ENCODE data around the gene MMP23B. TPM values are rescaled to one million over a fixed set of nuclear protein-coding genes. Genes with fewer than 3 reads are reported as not detected.

The MMP23B gene
- total RNA-seq, 4 donors from 2014 or later = 1.7 to 3.1 (median 2.9) TPM

DNA sequence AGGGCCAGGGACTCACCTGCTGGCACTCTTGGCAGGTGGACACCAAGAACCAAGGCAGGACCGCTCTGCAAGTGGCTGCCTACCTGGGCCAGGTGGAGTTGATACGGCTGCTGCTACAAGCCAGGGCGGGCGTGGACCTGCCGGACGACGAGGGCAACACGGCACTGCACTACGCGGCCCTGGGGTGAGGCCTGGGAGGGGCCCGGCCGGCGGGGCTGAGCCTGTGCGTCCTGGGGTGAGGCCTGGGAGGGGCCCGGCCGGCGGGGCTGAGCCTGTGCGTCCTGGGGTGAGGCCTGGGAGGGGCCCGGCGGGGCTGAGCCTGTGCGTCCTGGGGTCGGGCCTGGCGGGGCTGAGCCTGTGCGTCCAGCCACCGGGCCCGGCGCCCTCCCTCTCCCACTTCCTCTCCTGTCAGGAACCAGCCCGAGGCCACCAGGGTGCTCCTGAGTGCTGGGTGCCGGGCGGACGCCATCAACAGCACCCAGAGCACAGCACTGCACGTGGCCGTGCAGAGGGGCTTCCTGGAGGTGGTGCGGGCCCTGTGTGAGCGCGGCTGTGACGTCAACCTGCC lies 4.6 kb upstream of the MMP23B start:
- TF ChIP-seq POLR2A (IDR thresholded peaks at IDR 0.05) = no peak
- no peak for TF ChIP-seq POLR2AphosphoS5 (IDR thresholded peaks at IDR 0.05)
- TF ChIP-seq, protein P1, sequence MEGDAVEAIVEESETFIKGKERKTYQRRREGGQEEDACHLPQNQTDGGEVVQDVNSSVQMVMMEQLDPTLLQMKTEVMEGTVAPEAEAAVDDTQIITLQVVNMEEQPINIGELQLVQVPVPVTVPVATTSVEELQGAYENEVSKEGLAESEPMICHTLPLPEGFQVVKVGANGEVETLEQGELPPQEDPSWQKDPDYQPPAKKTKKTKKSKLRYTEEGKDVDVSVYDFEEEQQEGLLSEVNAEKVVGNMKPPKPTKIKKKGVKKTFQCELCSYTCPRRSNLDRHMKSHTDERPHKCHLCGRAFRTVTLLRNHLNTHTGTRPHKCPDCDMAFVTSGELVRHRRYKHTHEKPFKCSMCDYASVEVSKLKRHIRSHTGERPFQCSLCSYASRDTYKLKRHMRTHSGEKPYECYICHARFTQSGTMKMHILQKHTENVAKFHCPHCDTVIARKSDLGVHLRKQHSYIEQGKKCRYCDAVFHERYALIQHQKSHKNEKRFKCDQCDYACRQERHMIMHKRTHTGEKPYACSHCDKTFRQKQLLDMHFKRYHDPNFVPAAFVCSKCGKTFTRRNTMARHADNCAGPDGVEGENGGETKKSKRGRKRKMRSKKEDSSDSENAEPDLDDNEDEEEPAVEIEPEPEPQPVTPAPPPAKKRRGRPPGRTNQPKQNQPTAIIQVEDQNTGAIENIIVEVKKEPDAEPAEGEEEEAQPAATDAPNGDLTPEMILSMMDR (IDR thresholded peaks at IDR 0.05) = no peak
- no peak for TF ChIP-seq EP300 (IDR thresholded peaks at IDR 0.05)
- Histone ChIP-seq H3K4me3 (peak overlapping the region; percentile 49), H3K27me3 (peaks cover 30% of the 10 kb centered on the region), H3K4me1 (peaks cover 59% of the 10 kb centered on the region), H3K27ac (peak overlapping the region; percentile 42), H3K9me3 (no peaks in the 10 kb centered on the region), H3K36me3 (peaks cover 9% of the 10 kb centered on the region)
- DNase-seq (ENCODE audit: low spot score in 2 of 2) = peak in 1 of 2 donors; percentile 74
- 40% methylated on average over 1 of the region's 37 CpGs for WGBS

DNA sequence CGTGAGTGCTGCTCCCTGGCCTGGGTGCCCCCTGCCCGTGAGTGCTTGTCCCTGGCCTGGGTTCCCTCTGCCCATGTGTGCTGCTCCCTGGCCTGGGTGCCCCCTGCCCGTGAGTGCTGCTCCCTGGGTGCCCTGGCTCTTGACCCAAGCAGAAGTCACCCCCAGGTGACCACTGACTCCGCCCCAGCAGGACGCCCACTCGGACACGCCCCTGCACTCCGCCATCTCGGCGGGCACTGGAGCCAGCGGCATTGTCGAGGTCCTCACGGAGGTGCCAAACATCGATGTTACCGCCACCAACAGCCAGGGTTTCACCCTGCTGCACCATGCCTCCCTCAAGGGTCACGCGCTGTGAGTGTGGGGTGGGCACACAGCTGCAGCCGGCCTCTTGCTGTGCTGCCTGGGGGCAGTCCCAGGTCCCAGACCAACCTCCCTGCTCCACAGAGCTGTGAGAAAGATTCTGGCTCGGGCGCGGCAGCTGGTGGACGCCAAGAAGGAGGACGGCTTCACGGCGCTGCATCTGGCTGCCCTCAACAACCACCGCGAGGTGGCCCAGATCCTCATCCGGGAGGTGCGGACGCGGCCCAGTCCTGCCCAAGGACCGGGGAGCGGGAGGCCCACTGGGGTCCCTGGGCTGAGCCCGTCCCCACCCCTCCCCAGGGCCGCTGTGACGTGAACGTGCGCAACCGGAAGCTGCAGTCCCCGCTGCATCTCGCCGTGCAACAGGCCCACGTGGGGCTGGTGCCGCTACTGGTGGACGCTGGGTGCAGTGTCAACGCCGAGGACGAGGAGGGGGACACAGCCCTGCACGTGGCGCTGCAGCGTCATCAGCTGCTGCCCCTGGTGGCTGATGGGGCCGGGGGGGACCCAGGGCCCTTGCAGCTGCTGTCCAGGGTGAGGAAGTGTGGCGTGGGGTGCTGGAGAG lies 3.9 kb upstream of the MMP23B start:
- no peaks in the 10 kb centered on the region for H3K9me3 ChIP-seq
- H3K27ac ChIP-seq = peak overlapping the region; percentile 42
- no peak for TF ChIP-seq POLR2AphosphoS5 (IDR thresholded peaks at IDR 0.05)
- TF ChIP-seq POLR2A (IDR thresholded peaks at IDR 0.05) = no peak
- TF ChIP-seq, protein P1 (IDR thresholded peaks at IDR 0.05) = no peak
- no peak for TF ChIP-seq EP300 (IDR thresholded peaks at IDR 0.05)
- peaks cover 9% of the 10 kb centered on the region for H3K36me3 ChIP-seq
- H3K4me1 ChIP-seq = peaks cover 59% of the 10 kb centered on the region
- peak in 1 of 2 donors; percentile 67 for DNase-seq (ENCODE audit: low spot score in 2 of 2)
- H3K27me3 ChIP-seq = peaks cover 30% of the 10 kb centered on the region
- peak overlapping the region; percentile 49 for H3K4me3 ChIP-seq
- 74% methylated on average over 21 of the region's 53 CpGs for WGBS

DNA sequence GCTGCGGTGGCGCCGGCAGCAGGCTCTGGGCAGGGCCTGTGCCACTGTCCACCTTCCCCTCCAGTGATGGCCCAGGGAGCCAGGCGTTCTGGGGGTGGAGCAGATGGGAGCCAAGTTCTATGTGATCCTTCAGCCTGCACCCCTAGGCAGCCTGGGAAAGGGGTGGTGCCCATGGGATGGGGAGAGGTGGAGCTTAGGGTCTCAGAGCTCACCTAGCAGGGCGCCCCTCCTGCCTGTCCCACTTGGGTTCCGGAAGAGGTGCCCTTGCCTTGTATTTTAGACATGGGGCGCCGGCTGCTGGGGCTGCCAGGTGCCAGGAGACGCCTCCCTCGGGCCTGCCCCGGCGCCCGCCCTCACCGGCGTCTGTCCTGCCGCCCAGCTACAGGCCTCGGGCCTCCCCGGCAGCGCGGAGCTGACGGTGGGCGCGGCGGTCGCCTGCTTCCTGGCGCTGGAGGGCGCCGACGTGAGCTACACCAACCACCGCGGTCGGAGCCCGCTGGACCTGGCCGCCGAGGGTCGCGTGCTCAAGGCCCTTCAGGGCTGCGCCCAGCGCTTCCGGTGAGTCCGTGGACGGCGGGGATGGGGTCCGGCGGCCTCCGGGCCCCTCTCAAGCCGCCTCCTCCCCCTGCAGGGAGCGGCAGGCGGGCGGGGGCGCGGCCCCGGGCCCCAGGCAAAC lies 3.1 kb upstream of the MMP23B start:
- TF ChIP-seq, protein P1 (IDR thresholded peaks at IDR 0.05) = no peak
- no peak for TF ChIP-seq POLR2A (IDR thresholded peaks at IDR 0.05)
- no peak for TF ChIP-seq POLR2AphosphoS5 (IDR thresholded peaks at IDR 0.05)
- Histone ChIP-seq H3K27me3 (peaks cover 30% of the 10 kb centered on the region), H3K27ac (peak overlapping the region; percentile 45), H3K4me3 (peak overlapping the region; percentile 49), H3K4me1 (peaks cover 59% of the 10 kb centered on the region), H3K36me3 (peaks cover 7% of the 10 kb centered on the region), H3K9me3 (no peaks in the 10 kb centered on the region)
- WGBS = no CpG with 5 or more reads among the region's 53 CpGs
- peak in 1 of 2 donors; percentile 62 for DNase-seq (ENCODE audit: low spot score in 2 of 2)

DNA sequence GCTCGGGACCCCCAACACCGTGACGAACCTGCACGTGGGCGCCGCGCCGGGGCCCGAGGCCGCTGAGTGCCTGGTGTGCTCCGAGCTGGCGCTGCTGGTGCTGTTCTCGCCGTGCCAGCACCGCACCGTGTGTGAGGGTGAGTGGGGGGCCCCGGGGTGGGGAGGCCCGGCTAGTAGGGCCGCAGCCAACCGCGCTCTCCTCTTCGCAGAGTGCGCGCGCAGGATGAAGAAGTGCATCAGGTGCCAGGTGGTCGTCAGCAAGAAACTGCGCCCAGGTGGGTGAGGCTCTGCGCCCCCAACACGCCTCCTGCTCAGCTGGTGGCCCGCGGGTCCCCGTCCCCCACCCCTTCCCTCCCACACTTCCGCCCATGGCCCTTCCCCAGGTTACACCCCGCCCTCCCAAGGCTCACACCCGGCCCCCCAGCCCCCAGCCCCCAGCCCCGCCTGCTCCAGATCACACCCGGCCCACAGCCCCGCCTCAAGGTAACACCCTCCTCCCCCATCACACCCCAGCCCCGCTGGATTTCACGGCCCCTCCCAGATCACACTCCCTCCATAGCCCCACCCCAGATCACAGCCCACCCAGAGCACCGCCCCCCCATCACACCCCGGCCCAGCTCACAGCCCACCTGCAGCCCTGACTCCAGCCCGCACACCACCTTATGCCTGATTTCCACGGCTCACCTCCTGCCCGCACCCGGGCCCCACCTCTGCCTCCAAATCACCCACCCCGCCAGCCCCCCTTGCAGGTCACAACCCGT lies 2.4 kb upstream of the MMP23B start:
- TF ChIP-seq POLR2AphosphoS5 (IDR thresholded peaks at IDR 0.05) (no peak), EP300 (IDR thresholded peaks at IDR 0.05) (no peak), POLR2A (IDR thresholded peaks at IDR 0.05) (no peak)
- WGBS = 52% methylated on average over 8 of the region's 48 CpGs
- Histone ChIP-seq H3K9me3 (no peaks in the 10 kb centered on the region), H3K4me1 (peaks cover 59% of the 10 kb centered on the region), H3K4me3 (peak overlapping the region; percentile 49), H3K27ac (peak overlapping the region; percentile 24), H3K27me3 (peaks cover 30% of the 10 kb centered on the region), H3K36me3 (peaks cover 4% of the 10 kb centered on the region)
- peak in 1 of 2 donors; percentile 79 for DNase-seq (ENCODE audit: low spot score in 2 of 2)
